Measurements from ENCODE around the gene VAV1.
"Not testable (repeated sequence)": the region's sequence is repeated elsewhere in the genome, so short reads cannot be mapped to it uniquely, and the experiment has no call there.

Gene VAV1

GRCh38 chr19:6736169-6736916 is 36.2 kb upstream of the VAV1 start:
- peak; percentile 35 to 95 (median 58) for DNase-seq
- intact Hi-C loops (cut with DNase I) = loop anchor here (5.0 kb wide), 1 partner anchor 209 kb away; no protein-coding TSS in a partner anchor

DNA sequence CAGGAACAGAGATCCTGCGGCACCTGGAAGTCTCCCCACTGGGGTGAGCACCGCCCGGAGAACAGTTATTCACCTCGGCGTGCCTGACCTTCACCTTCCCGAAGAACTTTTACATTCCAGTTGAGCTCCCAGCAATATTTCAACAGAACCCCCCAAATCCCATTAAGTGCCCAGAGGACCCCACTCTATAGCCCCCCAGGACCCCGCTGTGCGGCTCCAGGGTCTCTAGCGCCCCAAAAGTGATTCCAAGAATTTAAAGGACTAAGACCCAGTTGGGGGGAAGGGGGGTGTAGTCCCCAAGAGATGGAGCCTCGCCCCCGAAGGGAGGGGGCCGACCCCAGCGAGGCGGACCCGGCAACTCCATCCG is 35.6 kb upstream of the VAV1 start:
- DNase-seq = no peak
- intact Hi-C loops (cut with DNase I) = loop anchor here (5.0 kb wide), 1 partner anchor 210 kb away; no protein-coding TSS in a partner anchor

DNA sequence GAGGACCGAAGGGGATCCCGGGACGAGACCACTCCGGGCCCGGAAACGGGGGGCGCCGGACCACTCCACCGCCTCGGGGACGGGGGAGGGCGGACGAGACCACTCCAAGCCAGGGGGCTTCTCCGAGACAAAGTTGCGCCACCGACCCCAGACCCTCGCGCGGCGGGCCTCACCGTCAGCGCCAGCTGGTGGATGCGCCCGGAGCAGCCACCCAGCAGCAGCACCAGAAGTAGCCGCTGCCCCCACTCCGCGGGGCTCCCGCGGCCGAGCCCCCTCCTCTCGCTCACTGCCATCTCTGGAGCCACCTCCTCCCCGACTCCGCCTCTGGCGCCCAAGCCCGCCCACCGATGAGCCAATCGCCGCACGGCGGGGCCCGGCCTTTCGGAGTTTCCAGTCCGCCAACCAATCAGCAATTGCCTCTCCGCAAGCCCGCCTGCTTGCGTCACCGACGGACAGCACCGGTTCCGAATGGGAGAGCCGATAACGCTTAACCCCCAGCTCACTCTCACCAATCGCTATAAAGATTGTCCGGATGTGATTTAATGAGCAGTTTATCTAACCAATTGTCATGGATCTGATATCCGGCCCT is 35.1 kb upstream of the VAV1 start, which contains the start of gene GPR108:
Gene GPR108, minus strand, starts transcription at position 297 of the 589 bp plus-strand sequence. Its CDS starts 4 bp downstream, at position 293.
- peak; percentile 100 for DNase-seq
- intact Hi-C loops (cut with DNase I) = loop anchor here (5.0 kb wide), 1 partner anchor 210 kb away; no protein-coding TSS in a partner anchor

GRCh38 chr19:6737873-6738786 is 34.4 kb upstream of the VAV1 start:
- intact Hi-C loops (cut with DNase I) = loop anchor here (1.0 to 5.0 kb wide), 2 partner anchors 125 to 211 kb away; no protein-coding TSS in a partner anchor
- peak in 8 of 10 donors; percentile 57 to 95 (median 68) for DNase-seq

DNA sequence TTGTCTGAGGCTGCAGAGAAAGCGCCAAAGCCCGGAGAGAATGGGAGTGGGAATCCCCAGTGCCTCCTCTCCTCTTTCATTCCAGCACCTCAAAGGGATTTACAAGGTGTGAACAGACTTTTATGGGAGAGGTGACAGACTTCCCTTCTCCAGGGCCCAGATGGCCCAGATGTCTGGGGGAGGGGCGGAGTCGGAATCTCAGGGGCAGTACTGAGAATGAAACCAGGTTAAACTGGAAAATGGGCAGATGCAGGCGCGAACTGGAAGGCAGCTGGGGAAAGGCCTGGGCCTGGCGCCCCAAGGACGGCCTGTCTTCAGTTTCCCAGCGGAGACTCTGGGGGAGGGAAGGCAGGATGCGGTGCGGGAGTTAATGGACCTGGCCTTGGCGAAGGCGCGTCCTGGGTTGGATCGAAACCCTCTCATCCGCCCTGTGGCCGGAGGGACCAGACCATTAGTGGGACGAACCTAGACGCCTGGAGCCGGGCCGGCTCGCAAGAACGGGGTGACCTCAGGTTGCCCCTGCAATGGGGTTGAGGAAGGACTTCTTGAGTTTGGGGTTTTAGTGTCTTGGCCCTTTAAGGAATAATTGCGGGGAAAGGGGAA is 33.6 kb upstream of the VAV1 start:
- peak in 2 of 10 donors; percentile 74 to 85 for DNase-seq
- intact Hi-C loops (cut with DNase I) = loop anchor here (1.0 to 5.0 kb wide), 2 partner anchors 124 to 212 kb away; no protein-coding TSS in a partner anchor

DNA sequence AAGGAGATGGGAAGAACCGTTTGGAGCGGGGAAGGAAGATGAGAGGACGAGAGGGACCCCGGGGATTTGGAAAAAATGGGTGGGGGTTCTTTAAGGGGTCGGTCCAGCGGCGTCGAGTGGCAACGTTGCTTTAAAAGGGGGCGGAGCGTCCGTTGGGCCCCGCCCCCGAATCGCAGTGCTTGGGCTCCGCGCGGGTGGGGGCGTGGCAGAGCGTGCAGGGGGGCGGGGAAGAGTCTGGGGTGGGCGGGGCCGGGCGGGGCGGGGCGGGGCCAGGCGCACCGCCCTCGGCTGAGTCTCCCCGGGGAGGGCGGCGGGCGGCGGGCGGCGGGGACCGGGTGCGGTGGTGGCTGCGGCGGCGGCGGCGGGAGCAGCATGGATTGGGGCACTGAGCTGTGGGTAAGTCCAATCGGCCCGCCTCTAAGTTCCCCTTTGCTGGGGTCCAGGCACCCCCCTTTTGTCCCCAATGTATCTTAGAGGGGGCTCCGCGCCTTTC is 33.1 kb upstream of the VAV1 start, which contains the start of gene TRIP10:
Gene TRIP10, plus strand, starts transcription at position 291 of the 493 bp plus-strand sequence. Its CDS starts 82 bp downstream, at position 373.
- intact Hi-C loops (cut with DNase I) = loop anchor here (5.0 kb wide), 1 partner anchor 212 kb away; no protein-coding TSS in a partner anchor
- DNase-seq = peak; percentile 35 to 96 (median 71)

GRCh38 chr19:6739883-6740588 is 32.5 kb upstream of the VAV1 start:
- peak in 1 of 10 donors; percentile 61 for DNase-seq
- intact Hi-C loops (cut with DNase I) = loop anchor here (5.0 kb wide), 1 partner anchor 213 kb away; no protein-coding TSS in a partner anchor

DNA sequence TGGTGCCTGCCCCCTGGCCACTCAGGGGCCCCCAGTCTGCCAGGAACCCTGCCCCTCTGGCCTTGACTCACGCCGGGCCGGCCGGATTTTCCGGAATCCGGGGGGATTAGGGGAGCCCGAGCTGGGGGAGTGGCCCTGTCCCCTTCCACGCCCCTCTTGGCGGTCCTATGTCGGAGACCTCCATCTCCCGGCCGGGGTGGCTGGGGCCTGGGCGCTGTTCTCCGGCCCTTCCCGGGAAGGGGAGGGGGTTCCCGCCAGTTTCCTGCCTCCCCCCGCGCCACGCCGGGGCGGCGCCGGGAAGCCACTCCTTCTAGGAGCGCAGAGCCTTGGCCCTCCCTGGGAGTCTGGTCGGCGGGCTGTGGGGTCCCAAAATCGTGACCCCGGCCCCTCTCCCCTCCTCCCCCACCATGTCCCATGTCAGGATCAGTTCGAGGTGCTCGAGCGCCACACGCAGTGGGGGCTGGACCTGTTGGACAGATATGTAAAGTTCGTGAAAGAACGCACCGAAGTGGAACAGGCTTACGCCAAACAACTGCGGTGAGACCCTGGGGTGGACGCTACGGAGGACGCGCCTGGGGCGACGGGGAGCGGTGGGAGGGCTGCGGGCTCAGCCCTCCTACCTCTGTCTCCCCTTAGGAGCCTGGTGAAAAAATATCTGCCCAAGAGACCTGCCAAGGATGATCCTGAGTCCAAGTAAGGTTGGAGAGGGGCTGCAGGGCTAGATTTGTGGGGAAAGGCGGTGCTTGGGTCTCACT is 31.7 kb upstream of the VAV1 start:
- DNase-seq = peak in 2 of 10 donors; percentile 66 to 86
- intact Hi-C loops (cut with DNase I) = no loop called here

DNA sequence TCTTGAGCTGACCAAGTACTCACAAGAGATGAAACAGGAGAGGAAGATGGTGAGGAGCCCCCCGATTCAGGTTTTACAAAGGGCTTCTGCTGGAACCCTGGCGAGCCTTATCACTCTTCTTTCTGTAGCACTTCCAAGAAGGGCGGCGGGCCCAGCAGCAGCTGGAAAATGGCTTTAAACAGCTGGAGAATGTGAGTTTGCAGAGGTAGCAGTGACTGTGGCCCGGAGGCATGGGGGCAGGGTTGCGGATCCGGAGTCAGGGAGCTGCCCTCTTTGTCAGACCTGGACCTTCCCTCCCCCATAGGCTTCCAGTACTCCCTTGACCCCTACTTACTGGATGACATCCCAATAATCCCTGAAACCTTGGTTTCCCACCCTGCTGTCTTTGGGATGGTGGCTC is 29.4 kb upstream of the VAV1 start:
- peak in 2 of 10 donors; percentile 16 to 55 for DNase-seq
- intact Hi-C loops (cut with DNase I) = no loop called here

- peak in 1 of 10 donors; percentile 1 for DNase-seq
- intact Hi-C loops (cut with DNase I) = no loop called here
Measured at GRCh38 chr19:6743714-6744380, 28.7 kb upstream of the VAV1 start.

GRCh38 chr19:6744381-6745301 is 27.9 kb upstream of the VAV1 start:
- DNase-seq = peak; percentile 41 to 92 (median 64)

GRCh38 chr19:6745965-6746364 is 26.5 kb upstream of the VAV1 start:
- DNase-seq = peak in 1 of 10 donors; percentile 57
- intact Hi-C loops (cut with DNase I) = no loop called here

More at GRCh38 chr19:6744381-6745301, 27.9 kb upstream of the VAV1 start:
- intact Hi-C loops (cut with DNase I) = no loop called here

GRCh38 chr19:6748543-6748942 is 24.0 kb upstream of the VAV1 start:
- intact Hi-C loops (cut with DNase I) = not testable (repeated sequence)
- DNase-seq = peak in 2 of 10 donors; percentile 4 to 5

- intact Hi-C loops (cut with DNase I) = no loop called here
- no peak for DNase-seq
Measured at GRCh38 chr19:6750062-6750461, 22.4 kb upstream of the VAV1 start.

DNA sequence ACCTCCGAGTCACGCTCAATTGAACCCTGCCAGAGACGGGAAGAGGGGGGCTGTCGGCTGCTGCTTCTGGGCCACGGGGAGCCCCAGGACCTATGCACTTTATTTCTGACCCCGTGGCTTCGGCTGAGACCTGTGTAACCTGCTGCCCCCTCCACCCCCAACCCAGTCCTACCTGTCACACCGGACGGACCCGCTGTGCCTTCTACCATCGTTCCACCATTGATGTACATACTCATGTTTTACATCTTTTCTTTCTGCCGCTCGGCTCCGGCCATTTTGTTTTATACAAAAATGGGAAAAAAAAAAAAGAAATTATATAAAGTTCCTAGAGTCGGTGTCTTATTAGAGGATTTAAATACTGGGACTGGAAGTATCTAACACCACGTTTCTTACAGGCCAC is 21.3 kb upstream of the VAV1 start:
- peak in 2 of 10 donors; percentile 34 to 55 for DNase-seq
- intact Hi-C loops (cut with DNase I) = no loop called here

All from posterior cingulate gyrus (tissue), 11 donors.